Measurements from ENCODE around the gene GRM8.

GRM8 gene

GRCh38 chr7:127251036-127251464, 1.7 kb downstream of the GRM8 start:
- H3K36me3 Mint-ChIP-seq (ENCODE audit: low read depth): no peaks in the 10 kb centered on the region
- H3K9me3 Mint-ChIP-seq: no peaks in the 10 kb centered on the region
- no peak overlapping the region for H3K4me3 Mint-ChIP-seq
- H3K4me1 Mint-ChIP-seq (ENCODE audit: low read depth): peaks cover 9% of the 10 kb centered on the region
- H3K27me3 Mint-ChIP-seq: peaks cover 78% of the 10 kb centered on the region
- no peak overlapping the region for H3K27ac Mint-ChIP-seq

- no peak overlapping the region for H3K27ac Mint-ChIP-seq
- H3K9me3 Mint-ChIP-seq: no peaks in the 10 kb centered on the region
- no peaks in the 10 kb centered on the region for H3K36me3 Mint-ChIP-seq (ENCODE audit: low read depth)
- no peak overlapping the region for H3K4me3 Mint-ChIP-seq
- peaks cover 9% of the 10 kb centered on the region for H3K4me1 Mint-ChIP-seq (ENCODE audit: low read depth)
- peaks cover 75% of the 10 kb centered on the region for H3K27me3 Mint-ChIP-seq
These were observed 2.3 kb downstream of the GRM8 start for GRCh38 chr7:127250312-127251035.

- Mint-ChIP-seq H3K9me3 (no peaks in the 10 kb centered on the region), H3K36me3 (ENCODE audit: low read depth) (no peaks in the 10 kb centered on the region), H3K27ac (no peak overlapping the region), H3K4me1 (ENCODE audit: low read depth) (no peaks in the 10 kb centered on the region), H3K27me3 (peaks cover 76% of the 10 kb centered on the region), H3K4me3 (no peak overlapping the region)
These were observed 7.1 kb downstream of the GRM8 start for GRCh38 chr7:127245607-127246006.

- Mint-ChIP-seq H3K36me3 (ENCODE audit: low read depth) (no peaks in the 10 kb centered on the region), H3K27ac (no peak overlapping the region), H3K4me1 (ENCODE audit: low read depth) (no peaks in the 10 kb centered on the region), H3K9me3 (no peaks in the 10 kb centered on the region), H3K4me3 (no peak overlapping the region), H3K27me3 (peaks cover 76% of the 10 kb centered on the region)
These were observed 7.7 kb downstream of the GRM8 start for GRCh38 chr7:127245002-127245401.

GRCh38 chr7:127239814-127240213, 12.9 kb downstream of the GRM8 start:
- H3K9me3 Mint-ChIP-seq: peaks cover 3% of the 10 kb centered on the region
- H3K4me3 Mint-ChIP-seq: no peak overlapping the region
- H3K27me3 Mint-ChIP-seq: peaks cover 56% of the 10 kb centered on the region
- no peaks in the 10 kb centered on the region for H3K36me3 Mint-ChIP-seq (ENCODE audit: low read depth)
- H3K27ac Mint-ChIP-seq: no peak overlapping the region
- no peaks in the 10 kb centered on the region for H3K4me1 Mint-ChIP-seq (ENCODE audit: low read depth)

- no peaks in the 10 kb centered on the region for H3K4me1 Mint-ChIP-seq (ENCODE audit: low read depth)
- peaks cover 31% of the 10 kb centered on the region for H3K27me3 Mint-ChIP-seq
- H3K27ac Mint-ChIP-seq: no peak overlapping the region
- no peaks in the 10 kb centered on the region for H3K36me3 Mint-ChIP-seq (ENCODE audit: low read depth)
- peaks cover 3% of the 10 kb centered on the region for H3K9me3 Mint-ChIP-seq
- no peak overlapping the region for H3K4me3 Mint-ChIP-seq
These were observed 19.1 kb downstream of the GRM8 start for GRCh38 chr7:127233630-127234029.

- no peaks in the 10 kb centered on the region for H3K36me3 Mint-ChIP-seq (ENCODE audit: low read depth)
- no peaks in the 10 kb centered on the region for H3K4me1 Mint-ChIP-seq (ENCODE audit: low read depth)
- H3K9me3 Mint-ChIP-seq: no peaks in the 10 kb centered on the region
- no peak overlapping the region for H3K27ac Mint-ChIP-seq
- H3K4me3 Mint-ChIP-seq: no peak overlapping the region
- peaks cover 37% of the 10 kb centered on the region for H3K27me3 Mint-ChIP-seq
These were observed 21.3 kb downstream of the GRM8 start for GRCh38 chr7:127231415-127231814.

GRCh38 chr7:127230192-127230925, 22.4 kb downstream of the GRM8 start:
- Mint-ChIP-seq H3K36me3 (ENCODE audit: low read depth) (no peaks in the 10 kb centered on the region), H3K9me3 (no peaks in the 10 kb centered on the region), H3K27ac (no peak overlapping the region), H3K4me3 (no peak overlapping the region), H3K4me1 (ENCODE audit: low read depth) (no peaks in the 10 kb centered on the region), H3K27me3 (peaks cover 39% of the 10 kb centered on the region)

- Mint-ChIP-seq H3K27ac (no peak overlapping the region), H3K9me3 (no peaks in the 10 kb centered on the region), H3K36me3 (ENCODE audit: low read depth) (no peaks in the 10 kb centered on the region), H3K27me3 (peaks cover 53% of the 10 kb centered on the region), H3K4me1 (ENCODE audit: low read depth) (no peaks in the 10 kb centered on the region), H3K4me3 (no peak overlapping the region)
These were observed 25.9 kb downstream of the GRM8 start for GRCh38 chr7:127226685-127227374.

GRCh38 chr7:127221731-127222130, 31.0 kb downstream of the GRM8 start:
- H3K9me3 Mint-ChIP-seq: no peaks in the 10 kb centered on the region

GRCh38 chr7:127214956-127215718, 37.6 kb downstream of the GRM8 start:
- Mint-ChIP-seq H3K4me3 (no peak overlapping the region), H3K4me1 (ENCODE audit: low read depth) (no peaks in the 10 kb centered on the region), H3K9me3 (no peaks in the 10 kb centered on the region), H3K27me3 (peaks cover 21% of the 10 kb centered on the region), H3K27ac (no peak overlapping the region), H3K36me3 (ENCODE audit: low read depth) (no peaks in the 10 kb centered on the region)

More at GRCh38 chr7:127221731-127222130, 31.0 kb downstream of the GRM8 start:
- Mint-ChIP-seq H3K27ac (no peak overlapping the region), H3K27me3 (peaks cover 42% of the 10 kb centered on the region), H3K4me1 (ENCODE audit: low read depth) (no peaks in the 10 kb centered on the region), H3K36me3 (ENCODE audit: low read depth) (no peaks in the 10 kb centered on the region), H3K4me3 (no peak overlapping the region)

GRCh38 chr7:127209886-127210285, 42.9 kb downstream of the GRM8 start:
- H3K27me3 Mint-ChIP-seq: peaks cover 26% of the 10 kb centered on the region
- no peaks in the 10 kb centered on the region for H3K9me3 Mint-ChIP-seq
- no peak overlapping the region for H3K27ac Mint-ChIP-seq
- H3K4me1 Mint-ChIP-seq (ENCODE audit: low read depth): no peaks in the 10 kb centered on the region
- no peak overlapping the region for H3K4me3 Mint-ChIP-seq
- no peaks in the 10 kb centered on the region for H3K36me3 Mint-ChIP-seq (ENCODE audit: low read depth)

- H3K27me3 Mint-ChIP-seq: peaks cover 26% of the 10 kb centered on the region
- no peaks in the 10 kb centered on the region for H3K36me3 Mint-ChIP-seq (ENCODE audit: low read depth)
- no peaks in the 10 kb centered on the region for H3K9me3 Mint-ChIP-seq
- H3K4me1 Mint-ChIP-seq (ENCODE audit: low read depth): no peaks in the 10 kb centered on the region
- H3K27ac Mint-ChIP-seq: no peak overlapping the region
- no peak overlapping the region for H3K4me3 Mint-ChIP-seq
These were observed 43.9 kb downstream of the GRM8 start for GRCh38 chr7:127208860-127209259.

GRCh38 chr7:127208351-127208750, 44.4 kb downstream of the GRM8 start:
- Mint-ChIP-seq H3K4me3 (no peak overlapping the region), H3K9me3 (no peaks in the 10 kb centered on the region), H3K27me3 (peaks cover 23% of the 10 kb centered on the region), H3K4me1 (ENCODE audit: low read depth) (no peaks in the 10 kb centered on the region), H3K27ac (no peak overlapping the region), H3K36me3 (ENCODE audit: low read depth) (no peaks in the 10 kb centered on the region)
